GM19025 (cell line): ENCODE results near the gene HINT1.
"Not testable (repeated sequence)": the region's sequence is repeated elsewhere in the genome, so short reads cannot be mapped to it uniquely, and the experiment has no call there.

Experiments used
- ATAC-seq: cut with Tn5 transposase; IDR thresholded peaks from one replicate; pipeline ENCODE4 v1.9.1; 2021; ENCODE audit warnings: mild to moderate bottlenecking, low read depth, moderate library complexity; ENCODE audit not compliant: unreplicated experiment

Gene HINT1

DNA sequence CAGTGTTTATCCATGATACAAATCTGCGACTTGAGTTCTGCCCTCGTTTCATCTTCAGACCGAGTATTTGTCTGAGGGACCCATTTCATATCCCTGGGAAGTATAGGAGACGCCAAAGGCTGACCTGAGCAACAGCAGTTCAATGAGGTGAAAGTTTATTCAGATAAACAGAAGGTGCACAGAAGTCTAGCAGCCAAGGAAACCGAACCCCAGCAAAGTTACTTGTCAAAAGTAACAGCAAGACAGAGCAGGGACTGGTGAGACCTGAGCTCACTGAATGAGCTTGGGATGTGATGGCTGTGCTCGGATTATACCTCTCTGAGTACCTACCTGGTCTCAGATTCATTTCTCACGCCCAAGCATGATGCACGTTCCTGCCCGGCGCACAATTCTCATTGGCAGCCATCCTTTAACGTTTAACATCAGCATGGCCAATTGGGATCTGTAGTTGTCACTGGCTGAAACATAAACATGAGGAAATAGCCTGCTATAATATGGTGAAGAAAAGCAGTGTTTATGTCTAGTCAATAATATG, 6.3 kb upstream of the HINT1 start:
- ATAC-seq: no peak

GRCh38 chr5:131170540-131171275, 5.7 kb upstream of the HINT1 start, which contains the start of gene LYRM7:
Gene LYRM7 (plus strand): TSS chr5:131170944. CDS start chr5:131171021, 77 bp downstream.
- peak; percentile 96 for ATAC-seq

GRCh38 chr5:131169810-131170539, 4.9 kb upstream of the HINT1 start:
- no peak for ATAC-seq

GRCh38 chr5:131167615-131168014, 2.6 kb upstream of the HINT1 start:
- no peak for ATAC-seq

GRCh38 chr5:131164191-131165118, 601 bp downstream of the HINT1 start:
- peak; percentile 72 for ATAC-seq

- no peak for ATAC-seq
Measured at GRCh38 chr5:131163276-131164119, 1.6 kb downstream of the HINT1 start.

GRCh38 chr5:131160134-131160533, 4.9 kb downstream of the HINT1 start:
- no peak for ATAC-seq

DNA sequence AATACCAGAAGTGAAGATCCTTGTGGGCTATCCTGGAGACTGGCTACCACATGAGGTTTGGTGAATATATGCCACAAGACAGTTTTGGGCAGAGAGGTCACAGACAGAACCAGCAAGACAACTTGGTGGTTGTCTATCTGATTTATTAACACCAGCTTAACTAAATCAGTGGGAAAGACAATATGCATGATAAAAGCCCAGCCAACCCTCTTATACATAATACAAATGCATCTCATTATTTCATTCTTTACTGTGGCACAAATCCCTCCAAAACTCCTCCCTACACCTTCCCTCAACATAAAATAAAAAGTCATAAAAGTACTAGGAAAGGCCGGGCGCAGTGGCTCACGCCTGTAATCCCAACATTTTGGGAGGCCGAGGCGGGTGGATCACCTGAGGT, 8.1 kb downstream of the HINT1 start:
- ATAC-seq: no peak

- no peak for ATAC-seq
Measured at GRCh38 chr5:131156385-131156784, 8.7 kb downstream of the HINT1 start.

DNA sequence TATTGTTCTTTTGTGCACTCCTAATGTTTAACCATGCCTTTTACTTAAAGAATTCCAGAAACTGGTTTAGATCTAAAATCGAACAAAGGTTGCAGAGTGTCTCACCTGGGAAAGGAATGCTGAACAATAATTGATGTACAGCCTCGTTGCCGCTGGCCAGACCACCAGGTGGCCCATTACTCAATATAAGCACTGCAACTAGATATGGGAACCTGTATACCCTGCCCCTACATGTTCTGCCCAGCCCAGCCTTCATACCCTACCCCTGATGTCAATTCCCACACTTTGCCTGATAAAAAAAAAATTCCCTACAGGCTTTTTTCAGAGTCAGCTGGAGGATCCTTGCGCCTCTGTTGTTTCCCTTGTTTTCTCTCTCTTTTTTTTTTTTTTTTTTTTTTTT, 13.8 kb downstream of the HINT1 start:
- ATAC-seq: no peak

DNA sequence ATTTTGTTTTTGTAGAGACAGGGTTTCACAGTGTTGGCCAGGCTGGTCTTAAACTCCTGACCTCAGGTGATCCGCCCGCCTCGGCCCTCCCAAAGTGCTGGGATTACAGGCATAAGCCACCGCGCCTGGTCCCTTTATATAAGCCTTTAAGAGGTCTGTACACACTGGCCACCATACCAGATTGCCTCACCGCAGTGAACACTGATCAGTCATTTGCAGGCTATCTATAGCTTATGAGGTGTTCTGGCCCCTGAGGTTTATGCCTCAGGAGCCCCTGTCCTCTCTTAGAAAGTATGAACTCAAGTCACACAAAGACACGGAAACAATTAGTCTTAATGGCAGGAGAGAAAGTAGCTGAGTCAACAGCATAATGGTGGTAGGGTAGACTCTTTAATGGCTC, 14.6 kb downstream of the HINT1 start:
- ATAC-seq: no peak

DNA sequence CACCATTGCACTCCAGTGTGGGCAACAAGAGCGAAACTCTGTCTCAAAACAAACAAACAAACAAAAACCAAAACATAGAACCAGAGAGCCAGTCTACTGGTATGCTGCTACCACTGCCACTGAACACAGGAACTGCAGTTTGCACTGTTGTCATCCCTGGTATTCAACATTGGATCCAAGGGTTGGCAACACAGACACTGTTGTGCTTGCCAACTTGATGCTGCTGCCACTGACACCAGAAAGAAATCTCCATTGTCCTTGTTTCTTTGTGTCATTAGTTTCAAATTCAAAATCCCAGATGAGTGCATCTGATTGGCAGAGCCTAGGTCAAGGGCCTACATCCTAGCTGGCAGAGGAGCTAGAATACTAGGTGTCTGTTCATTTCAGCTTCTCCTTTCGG, 16.2 kb downstream of the HINT1 start:
- ATAC-seq: no peak

DNA sequence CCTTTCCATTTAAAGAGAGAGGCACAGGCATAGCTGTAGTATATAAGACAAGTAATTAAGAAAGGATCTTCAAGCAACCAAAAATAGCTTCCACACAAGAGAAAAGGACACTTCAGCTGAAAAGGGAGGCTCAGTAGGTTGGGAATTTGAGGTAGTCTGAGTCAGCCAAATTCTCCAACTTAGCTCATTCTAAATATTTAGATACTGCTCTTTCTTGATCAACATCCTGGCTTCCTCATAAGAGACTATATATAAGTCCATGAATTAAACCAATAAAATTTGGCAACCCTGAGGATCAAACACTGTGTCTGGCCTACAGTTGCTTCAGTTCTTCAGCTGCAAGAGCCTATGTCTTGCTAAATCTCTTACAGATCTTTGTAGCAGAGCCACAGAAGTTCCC, 17.8 kb downstream of the HINT1 start:
- no peak for ATAC-seq

DNA sequence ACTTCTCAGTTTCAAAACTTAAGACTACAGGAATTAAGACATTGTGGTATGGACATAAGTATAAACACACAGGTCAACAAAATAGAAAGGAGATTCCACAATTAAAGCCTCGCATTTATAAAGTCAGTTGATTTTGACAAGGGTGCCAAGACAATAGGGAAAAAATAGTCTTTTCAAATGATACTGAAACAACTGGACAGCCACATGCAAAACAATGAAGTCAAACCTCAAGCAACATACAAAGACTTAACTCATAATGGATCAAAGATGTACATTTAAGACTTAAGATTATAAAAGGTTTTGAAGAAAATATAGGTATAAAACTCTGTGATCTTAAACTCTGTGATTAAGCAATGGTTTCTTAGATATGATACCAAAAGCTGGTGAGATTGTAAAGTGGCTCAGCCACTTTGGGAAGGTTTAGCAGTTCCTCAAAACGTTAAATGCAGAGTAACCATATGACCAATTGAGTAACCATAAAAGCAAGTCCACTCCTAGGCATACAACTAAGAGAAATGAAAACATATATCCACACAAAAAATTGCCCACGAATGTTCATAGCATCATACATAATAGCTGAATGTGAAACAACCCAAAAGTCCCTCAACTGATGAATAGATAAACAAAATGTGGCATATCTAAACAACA, 22.0 kb downstream of the HINT1 start:
- no peak for ATAC-seq

GRCh38 chr5:131139321-131139720, 25.7 kb downstream of the HINT1 start:
- ATAC-seq: no peak

GRCh38 chr5:131138406-131138805, 26.6 kb downstream of the HINT1 start:
- not testable (repeated sequence) for ATAC-seq

GRCh38 chr5:131133091-131133490, 32.0 kb downstream of the HINT1 start:
- not testable (repeated sequence) for ATAC-seq

DNA sequence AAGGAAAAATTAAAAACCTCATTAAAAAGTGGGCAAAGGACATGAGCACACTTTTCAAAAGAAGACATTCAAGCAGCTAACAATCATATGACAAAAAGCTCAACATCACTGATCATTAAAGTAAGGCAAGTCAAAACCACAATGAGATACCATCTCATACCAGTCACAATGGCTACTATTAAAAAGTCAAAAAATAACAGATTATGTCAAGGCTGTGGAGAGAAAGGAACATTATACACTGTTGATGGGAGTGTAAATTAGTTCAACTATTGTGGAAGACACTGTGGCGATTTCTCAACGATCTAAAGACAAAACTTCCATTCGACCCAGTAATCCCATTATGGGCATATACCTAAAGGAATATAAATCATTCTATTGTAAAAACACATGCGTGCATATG, 35.8 kb downstream of the HINT1 start:
- no peak for ATAC-seq

GRCh38 chr5:131127244-131127643, 37.8 kb downstream of the HINT1 start:
- ATAC-seq: not testable (repeated sequence)
